Osteocyte (in vitro differentiated cells): ENCODE results near the gene GPSM1. TPM values are rescaled to one million over a fixed set of nuclear protein-coding genes. Genes with fewer than 3 reads are reported as not detected.

ENCODE experiments used
- DNase-seq: peaks from one replicate; pipeline ENCODE4 v3.0.0; 2021; ENCODE audit warnings: mixed read lengths; ENCODE audit not compliant: unreplicated experiment; ENCODE audit errors: extremely low spot score
- H3K27ac Mint-ChIP-seq: one replicate; pipeline ENCODE4 v1.8.0; 2021; ENCODE audit warnings: mild to moderate bottlenecking, mixed read lengths; ENCODE audit not compliant: unreplicated experiment
- H3K27me3 Mint-ChIP-seq: one replicate; pipeline ENCODE4 v1.8.0; 2021; ENCODE audit warnings: mixed read lengths; ENCODE audit not compliant: unreplicated experiment
- H3K36me3 Mint-ChIP-seq: one replicate; pipeline ENCODE4 v1.8.0; 2021; ENCODE audit warnings: mixed read lengths; ENCODE audit not compliant: unreplicated experiment
- H3K4me1 Mint-ChIP-seq: one replicate; pipeline ENCODE4 v1.8.0; 2021; ENCODE audit warnings: mixed read lengths; ENCODE audit not compliant: unreplicated experiment
- H3K4me3 Mint-ChIP-seq: one replicate; pipeline ENCODE4 v1.8.0; 2021; ENCODE audit warnings: mild to moderate bottlenecking, moderate library complexity, mixed read lengths; ENCODE audit not compliant: unreplicated experiment
- H3K9me3 Mint-ChIP-seq: one replicate; pipeline ENCODE4 v1.8.0; 2021; ENCODE audit warnings: mixed read lengths; ENCODE audit not compliant: unreplicated experiment
- total RNA-seq: library from RNA; stranded (reverse); gene quantifications from 2 replicates; pipeline ENCODE4 v1.2.1, GENCODE V29; 2021
- TF ChIP-seq, protein P1 (sequence below): fragments of 200-600 bp; sonication (generic); IDR thresholded peaks from 2 replicates; pipeline ENCODE4 v1.5.0; 2021; ENCODE audit warnings: antibody characterized with exemption, mild to moderate bottlenecking, moderate library complexity

The GPSM1 gene
- total RNA-seq, 1 donor from 2014 or later, result 37.1 TPM

GRCh38 chr9:136407911-136408310 lies 80.6 kb downstream of the GPSM1 start:
- peaks cover 30% of the 10 kb centered on the region for H3K4me1 Mint-ChIP-seq
- DNase-seq, result no peak
- H3K36me3 Mint-ChIP-seq, result peaks cover 35% of the 10 kb centered on the region
- peak overlapping the region; percentile 34 for H3K27ac Mint-ChIP-seq
- no peaks in the 10 kb centered on the region for H3K27me3 Mint-ChIP-seq
- H3K9me3 Mint-ChIP-seq, result no peaks in the 10 kb centered on the region
- no peak overlapping the region for H3K4me3 Mint-ChIP-seq
- TF ChIP-seq, protein P1, sequence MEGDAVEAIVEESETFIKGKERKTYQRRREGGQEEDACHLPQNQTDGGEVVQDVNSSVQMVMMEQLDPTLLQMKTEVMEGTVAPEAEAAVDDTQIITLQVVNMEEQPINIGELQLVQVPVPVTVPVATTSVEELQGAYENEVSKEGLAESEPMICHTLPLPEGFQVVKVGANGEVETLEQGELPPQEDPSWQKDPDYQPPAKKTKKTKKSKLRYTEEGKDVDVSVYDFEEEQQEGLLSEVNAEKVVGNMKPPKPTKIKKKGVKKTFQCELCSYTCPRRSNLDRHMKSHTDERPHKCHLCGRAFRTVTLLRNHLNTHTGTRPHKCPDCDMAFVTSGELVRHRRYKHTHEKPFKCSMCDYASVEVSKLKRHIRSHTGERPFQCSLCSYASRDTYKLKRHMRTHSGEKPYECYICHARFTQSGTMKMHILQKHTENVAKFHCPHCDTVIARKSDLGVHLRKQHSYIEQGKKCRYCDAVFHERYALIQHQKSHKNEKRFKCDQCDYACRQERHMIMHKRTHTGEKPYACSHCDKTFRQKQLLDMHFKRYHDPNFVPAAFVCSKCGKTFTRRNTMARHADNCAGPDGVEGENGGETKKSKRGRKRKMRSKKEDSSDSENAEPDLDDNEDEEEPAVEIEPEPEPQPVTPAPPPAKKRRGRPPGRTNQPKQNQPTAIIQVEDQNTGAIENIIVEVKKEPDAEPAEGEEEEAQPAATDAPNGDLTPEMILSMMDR, result no peak

Other genes with a start within 250 kb of the GPSM1 start
- 40.1 and 41.4 TPM in 2 replicates for gene NACC2, start 232.2 kb upstream of the GPSM1 start, total RNA-seq
- gene TMEM250, start 208.7 kb upstream of the GPSM1 start, total RNA-seq, result 34.0 and 38.2 TPM in 2 replicates
- gene LHX3, start 122.4 kb upstream of the GPSM1 start, total RNA-seq, result not detected in 2 replicates
- 15.5 and 17.1 TPM in 2 replicates for gene QSOX2, start 81.7 kb upstream of the GPSM1 start, total RNA-seq
- not detected in 2 replicates for gene CCDC187, start 23.4 kb upstream of the GPSM1 start, total RNA-seq
- gene DNLZ, start 36.2 kb downstream of the GPSM1 start, total RNA-seq, result 16.6 and 17.6 TPM in 2 replicates
- gene CARD9, start 46.1 kb downstream of the GPSM1 start, total RNA-seq, result 0.89 and 0.94 TPM in 2 replicates
- gene SNAPC4, start 72.6 kb downstream of the GPSM1 start, total RNA-seq, result 8.9 and 9.9 TPM in 2 replicates
- gene ENTR1, start 83.1 kb downstream of the GPSM1 start, total RNA-seq, result 54.8 and 57.9 TPM in 2 replicates
- 51.9 and 52.8 TPM in 2 replicates for gene PMPCA, start 83.1 kb downstream of the GPSM1 start, total RNA-seq
- 16.0 and 16.7 TPM in 2 replicates for gene INPP5E, start 112.3 kb downstream of the GPSM1 start, total RNA-seq
- gene SEC16A, start 155.5 kb downstream of the GPSM1 start, total RNA-seq, result 85.0 and 88.5 TPM in 2 replicates
- gene NOTCH1, start 218.5 kb downstream of the GPSM1 start, total RNA-seq, result 44.9 and 53.6 TPM in 2 replicates